ENCODE data around the gene VSIG10L2. TPM values are rescaled to one million over a fixed set of nuclear protein-coding genes. Genes with fewer than 3 reads are reported as not detected.

Gene VSIG10L2
- total RNA-seq, 2 experiments from 2014 or later = not detected

- POLR2A ChIA-PET = no interaction called here
- ATAC-seq (peak; percentile 76), DNase-seq (peak; percentile 67)
- peaks cover 15% of the 10 kb centered on the region for H3K4me1 Mint-ChIP-seq (ENCODE audit: low read depth)
- peaks cover 2% of the 10 kb centered on the region for H3K27me3 Mint-ChIP-seq (ENCODE audit: low read depth)
- peaks cover 4% of the 10 kb centered on the region for H3K9me3 Mint-ChIP-seq (ENCODE audit: insufficient read depth)
- CTCF ChIA-PET = interaction anchor here (0.9 to 4.1 kb wide), 8 partner anchors 12 to 252 kb away, joined by 3 to 32 read pairs (median 4); no protein-coding TSS in a partner anchor
- peaks cover 3% of the 10 kb centered on the region for H3K36me3 Mint-ChIP-seq (ENCODE audit: low read depth)
- H3K27ac Mint-ChIP-seq = no peak overlapping the region
- H3K4me3 Mint-ChIP-seq = no peak overlapping the region
Observed at GRCh38 chr11:125941619-125942611, 3.9 kb upstream of the VSIG10L2 start.

- Mint-ChIP-seq H3K9me3 (ENCODE audit: insufficient read depth) (no peaks in the 10 kb centered on the region), H3K36me3 (ENCODE audit: low read depth) (peaks cover 3% of the 10 kb centered on the region), H3K27ac (no peak overlapping the region), H3K27me3 (ENCODE audit: low read depth) (peaks cover 2% of the 10 kb centered on the region), H3K4me1 (ENCODE audit: low read depth) (peaks cover 14% of the 10 kb centered on the region), H3K4me3 (no peak overlapping the region)
- ChIA-PET CTCF (interaction anchor here (1.1 to 4.1 kb wide), 6 partner anchors 11 to 255 kb away, joined by 3 to 32 read pairs (median 4); no protein-coding TSS in a partner anchor), POLR2A (no interaction called here)
- ATAC-seq = no peak
- DNase-seq = no peak
Observed at GRCh38 chr11:125942771-125943428, 2.9 kb upstream of the VSIG10L2 start.

GRCh38 chr11:125943661-125944349, 2.0 kb upstream of the VSIG10L2 start:
- CTCF ChIA-PET = interaction anchor here (1.1 to 4.1 kb wide), 5 partner anchors 9 to 254 kb away, joined by 3 to 32 read pairs (median 5); no protein-coding TSS in a partner anchor
- Mint-ChIP-seq H3K9me3 (ENCODE audit: insufficient read depth) (no peaks in the 10 kb centered on the region), H3K27me3 (ENCODE audit: low read depth) (peaks cover 2% of the 10 kb centered on the region), H3K36me3 (ENCODE audit: low read depth) (peaks cover 2% of the 10 kb centered on the region), H3K27ac (no peak overlapping the region), H3K4me3 (no peak overlapping the region), H3K4me1 (ENCODE audit: low read depth) (peaks cover 5% of the 10 kb centered on the region)
- POLR2A ChIA-PET = no interaction called here
- no peak for DNase-seq
- no peak for ATAC-seq

GRCh38 chr11:125944350-125945010, 1.4 kb upstream of the VSIG10L2 start:
- peaks cover 2% of the 10 kb centered on the region for H3K27me3 Mint-ChIP-seq (ENCODE audit: low read depth)
- ChIA-PET POLR2A (no interaction called here), CTCF (interaction anchor here (1.2 to 2.0 kb wide), 2 partner anchors 10 to 249 kb away, joined by 3 to 5 read pairs; no protein-coding TSS in a partner anchor)
- no peaks in the 10 kb centered on the region for H3K9me3 Mint-ChIP-seq (ENCODE audit: insufficient read depth)
- no peak for ATAC-seq
- no peak for DNase-seq
- H3K27ac Mint-ChIP-seq = no peak overlapping the region
- H3K36me3 Mint-ChIP-seq (ENCODE audit: low read depth) = no peaks in the 10 kb centered on the region
- H3K4me1 Mint-ChIP-seq (ENCODE audit: low read depth) = peaks cover 2% of the 10 kb centered on the region
- no peak overlapping the region for H3K4me3 Mint-ChIP-seq

- no peaks in the 10 kb centered on the region for H3K9me3 Mint-ChIP-seq (ENCODE audit: insufficient read depth)
- ChIA-PET POLR2A (no interaction called here), CTCF (interaction anchor here (1.2 to 2.0 kb wide), 2 partner anchors 10 to 248 kb away, joined by 3 to 5 read pairs; no protein-coding TSS in a partner anchor)
- no peaks in the 10 kb centered on the region for H3K36me3 Mint-ChIP-seq (ENCODE audit: low read depth)
- no peak overlapping the region for H3K4me3 Mint-ChIP-seq
- H3K27me3 Mint-ChIP-seq (ENCODE audit: low read depth) = peaks cover 2% of the 10 kb centered on the region
- ATAC-seq (no peak), DNase-seq (no peak)
- H3K4me1 Mint-ChIP-seq (ENCODE audit: low read depth) = peaks cover 2% of the 10 kb centered on the region
- no peak overlapping the region for H3K27ac Mint-ChIP-seq
Observed at GRCh38 chr11:125945011-125945796, 640 bp upstream of the VSIG10L2 start.

GRCh38 chr11:125946712-125947418, 1.0 kb downstream of the VSIG10L2 start:
- Mint-ChIP-seq H3K27ac (no peak overlapping the region), H3K9me3 (ENCODE audit: insufficient read depth) (no peaks in the 10 kb centered on the region), H3K4me1 (ENCODE audit: low read depth) (peaks cover 2% of the 10 kb centered on the region), H3K36me3 (ENCODE audit: low read depth) (no peaks in the 10 kb centered on the region), H3K27me3 (ENCODE audit: low read depth) (peaks cover 5% of the 10 kb centered on the region), H3K4me3 (no peak overlapping the region)
- CTCF ChIA-PET = no interaction called here
- ATAC-seq = no peak
- POLR2A ChIA-PET = no interaction called here
- DNase-seq = no peak

- DNase-seq = no peak
- Mint-ChIP-seq H3K36me3 (ENCODE audit: low read depth) (no peaks in the 10 kb centered on the region), H3K27ac (no peak overlapping the region), H3K9me3 (ENCODE audit: insufficient read depth) (no peaks in the 10 kb centered on the region), H3K27me3 (ENCODE audit: low read depth) (peaks cover 3% of the 10 kb centered on the region), H3K4me3 (no peak overlapping the region), H3K4me1 (ENCODE audit: low read depth) (no peaks in the 10 kb centered on the region)
- no peak for ATAC-seq
- ChIA-PET POLR2A (no interaction called here), CTCF (no interaction called here)
Observed at GRCh38 chr11:125947419-125948277, 1.8 kb downstream of the VSIG10L2 start.

- POLR2A ChIA-PET = no interaction called here
- ATAC-seq = no peak
- no peaks in the 10 kb centered on the region for H3K9me3 Mint-ChIP-seq (ENCODE audit: insufficient read depth)
- H3K4me3 Mint-ChIP-seq = no peak overlapping the region
- CTCF ChIA-PET = no interaction called here
- no peak for DNase-seq
- no peaks in the 10 kb centered on the region for H3K4me1 Mint-ChIP-seq (ENCODE audit: low read depth)
- H3K27ac Mint-ChIP-seq = no peak overlapping the region
- H3K27me3 Mint-ChIP-seq (ENCODE audit: low read depth) = peaks cover 3% of the 10 kb centered on the region
- no peaks in the 10 kb centered on the region for H3K36me3 Mint-ChIP-seq (ENCODE audit: low read depth)
Observed at GRCh38 chr11:125948278-125949051, 2.6 kb downstream of the VSIG10L2 start.

- CTCF ChIA-PET = no interaction called here
- no peak overlapping the region for H3K4me3 Mint-ChIP-seq
- H3K27me3 Mint-ChIP-seq (ENCODE audit: low read depth) = peaks cover 3% of the 10 kb centered on the region
- POLR2A ChIA-PET = no interaction called here
- no peak for ATAC-seq
- no peaks in the 10 kb centered on the region for H3K9me3 Mint-ChIP-seq (ENCODE audit: insufficient read depth)
- no peaks in the 10 kb centered on the region for H3K4me1 Mint-ChIP-seq (ENCODE audit: low read depth)
- no peaks in the 10 kb centered on the region for H3K36me3 Mint-ChIP-seq (ENCODE audit: low read depth)
- no peak overlapping the region for H3K27ac Mint-ChIP-seq
- DNase-seq = peak; percentile 10
Observed at GRCh38 chr11:125949271-125950177, 3.7 kb downstream of the VSIG10L2 start.

All from activated CD8-positive, alpha-beta T cell treated with anti-CD3 and anti-CD28 coated beads, Interleukin-2, amount 10 ng/mL, durations not matched to agents 7 days and 5 days (primary cell).